ENCODE measurements around the gene PCNX4. TPM values are rescaled to one million over a fixed set of nuclear protein-coding genes. Genes with fewer than 3 reads are reported as not detected.
A peak's percentile ranks its signal among the peaks of the same experiment; 100 is the strongest.
"Not testable (repeated sequence)": the region's sequence is repeated elsewhere in the genome, so short reads cannot be mapped to it uniquely, and the experiment has no call there.

Gene PCNX4
- 53.9 and 79.1 TPM in 2 replicates for total RNA-seq

DNA sequence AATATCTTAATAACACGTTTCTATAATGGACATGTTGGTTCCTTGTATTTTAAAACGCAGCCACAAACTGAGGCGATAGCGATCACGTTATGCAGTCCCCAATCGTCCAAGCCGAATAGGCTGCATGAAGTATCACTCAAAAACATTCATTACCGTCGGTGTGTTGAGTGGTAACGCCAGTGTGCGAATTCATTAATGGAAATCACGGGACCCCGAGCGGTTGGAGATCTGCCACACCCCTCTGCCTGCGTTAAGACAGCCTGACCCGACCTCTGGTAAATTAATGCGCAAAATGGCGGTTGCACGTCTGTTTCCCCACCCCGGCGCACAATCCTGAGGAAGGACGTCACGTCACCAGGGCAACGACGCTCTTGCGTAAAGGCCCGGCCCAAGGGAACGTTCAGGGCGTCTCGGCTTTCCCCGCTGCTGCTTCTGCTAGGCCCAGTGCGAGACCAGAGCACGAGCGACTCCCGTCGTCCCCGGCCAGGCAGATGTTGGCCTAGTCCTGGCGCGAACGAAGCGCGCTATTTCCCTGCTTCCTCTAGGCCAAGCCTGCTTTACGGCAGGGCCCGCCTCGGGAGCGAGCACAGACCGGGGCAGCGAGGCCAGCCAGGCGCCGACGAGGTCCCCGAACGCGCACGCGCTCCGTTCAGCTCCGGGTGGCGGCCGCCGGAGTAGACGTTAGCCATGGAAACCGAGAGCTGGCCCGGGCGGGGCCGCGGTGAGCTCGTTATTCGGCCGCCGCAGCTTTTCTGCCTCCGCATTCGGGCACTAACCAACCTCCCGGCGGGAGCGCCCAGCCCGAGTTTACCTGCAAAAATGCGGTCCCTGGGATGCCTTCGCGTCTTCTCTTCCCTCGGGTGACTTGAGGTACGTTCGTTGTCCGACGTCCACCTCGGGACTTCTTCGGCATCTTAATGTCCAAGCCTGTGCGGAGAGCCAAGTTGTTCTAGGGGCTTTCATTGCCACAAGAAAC lies at the start of gene PCNX4:
Gene PCNX4, plus strand, starts transcription at position 374 of the 976 bp plus-strand sequence. CDS start 15,716 bp downstream, outside the sequence.
- peak; percentile 97 to 99 for DNase-seq (ENCODE audit: low read depth in 2 of 2)

DNA sequence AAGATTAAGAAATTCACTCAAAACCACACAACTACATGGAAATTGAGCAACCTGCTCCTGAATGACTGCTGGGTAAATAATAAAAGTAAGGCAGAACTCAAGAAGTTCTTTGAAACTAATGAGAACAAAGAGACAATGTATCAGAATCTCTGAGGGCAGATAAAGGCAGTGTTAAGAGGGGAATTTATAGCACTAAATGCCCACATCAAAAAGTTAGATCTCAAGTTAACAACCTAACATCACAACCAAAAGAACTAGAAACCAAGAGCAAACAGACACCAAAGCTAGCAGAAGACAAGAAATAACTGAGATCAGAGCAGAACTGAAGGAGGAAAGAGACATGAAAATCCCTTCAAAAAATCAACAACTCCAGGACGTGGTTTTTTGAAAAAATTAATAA lies 43.7 kb upstream of the PCNX4 start:
- DNase-seq (ENCODE audit: low read depth in 2 of 2) = not testable (repeated sequence)

DNA sequence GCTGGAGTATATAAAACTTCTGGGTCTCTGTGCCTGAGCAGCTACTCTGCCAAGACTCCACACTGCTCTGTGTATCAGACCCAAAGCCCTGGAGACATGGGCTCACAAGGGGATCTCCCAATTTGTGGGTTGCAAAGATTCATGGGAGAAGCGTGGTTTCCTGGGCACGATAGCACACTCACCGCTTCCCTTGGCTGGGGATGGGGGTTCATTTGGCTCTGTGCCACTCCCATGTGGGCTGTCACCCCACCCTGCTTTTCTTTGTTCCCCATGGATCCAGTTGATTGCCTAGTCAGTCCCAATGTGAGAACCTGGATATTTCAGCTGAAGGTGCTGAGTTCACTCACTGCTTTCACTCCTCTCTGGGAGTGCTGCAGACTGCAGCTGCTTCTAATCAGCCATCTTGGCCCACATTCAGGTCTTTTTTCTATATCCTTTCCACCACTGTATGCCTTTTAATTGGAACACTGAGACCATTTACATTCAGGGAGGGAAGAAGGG lies 40.0 kb upstream of the PCNX4 start:
- DNase-seq (ENCODE audit: low read depth in 2 of 2) = no peak

DNA sequence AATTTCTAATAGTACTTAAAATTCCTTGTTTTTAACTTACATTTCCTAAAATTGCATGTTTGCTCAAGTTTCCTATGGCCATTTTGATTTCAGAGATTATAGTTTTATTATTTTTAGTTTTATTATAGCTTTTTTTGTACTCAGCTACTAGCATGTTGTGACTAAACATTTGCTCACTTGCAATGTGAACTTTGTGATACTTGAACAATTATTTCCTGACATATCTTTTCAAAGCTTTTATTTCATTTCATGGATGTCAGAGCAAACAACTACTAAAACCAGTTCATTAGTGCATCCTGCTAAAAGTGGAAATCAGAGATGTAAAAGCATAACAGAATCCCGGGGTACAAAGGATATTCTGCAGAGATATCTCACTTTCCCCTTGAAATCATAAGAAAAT lies 33.6 kb upstream of the PCNX4 start:
- no peak for DNase-seq (ENCODE audit: low read depth in 2 of 2)

DNA sequence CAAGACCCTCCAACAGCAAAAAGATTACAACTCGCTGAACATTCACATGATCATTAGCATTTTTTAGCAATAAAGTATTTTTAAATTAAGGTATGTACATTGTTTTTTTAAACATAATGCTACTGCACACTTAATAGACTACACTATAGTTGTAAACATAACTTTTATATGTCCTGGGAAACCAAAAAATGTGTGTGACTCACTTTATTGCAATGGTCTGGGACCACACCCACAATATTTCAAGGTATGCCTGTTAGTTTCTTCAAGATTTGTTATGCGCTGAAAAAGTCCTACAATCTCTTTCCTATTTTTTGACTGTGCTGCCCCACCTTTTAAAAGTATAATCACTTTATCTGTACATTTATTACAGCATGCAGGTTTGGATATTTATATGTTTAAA lies 30.4 kb upstream of the PCNX4 start:
- DNase-seq (ENCODE audit: low read depth in 2 of 2) = no peak

DNA sequence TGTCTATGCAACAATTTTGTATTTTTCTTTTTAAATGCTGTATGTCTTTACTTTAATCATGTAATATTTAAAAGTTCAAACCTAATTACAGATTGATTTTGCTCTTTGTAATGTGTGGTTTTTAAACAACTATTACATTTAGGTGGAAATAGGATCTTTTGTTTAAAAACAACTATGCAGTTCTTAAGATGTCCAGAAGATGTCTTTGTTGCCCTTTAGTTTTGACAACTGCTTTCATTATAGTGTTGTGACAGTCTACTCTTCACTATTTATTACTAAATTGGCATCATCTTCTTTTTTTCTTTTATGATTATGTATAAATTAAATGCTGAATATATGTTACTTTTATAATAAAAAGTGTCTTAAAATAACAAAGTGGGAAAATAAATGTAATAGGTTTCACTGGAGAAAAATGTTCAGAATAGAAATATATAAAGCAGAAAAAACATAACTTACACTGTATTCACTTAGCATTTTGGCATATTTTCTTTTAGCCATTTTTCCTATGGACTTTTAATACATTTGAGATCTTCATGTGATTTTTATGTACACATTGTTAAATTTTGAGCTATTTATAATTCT lies 27.1 kb upstream of the PCNX4 start:
- peak; percentile 24 to 47 for DNase-seq (ENCODE audit: low read depth in 2 of 2)

DNA sequence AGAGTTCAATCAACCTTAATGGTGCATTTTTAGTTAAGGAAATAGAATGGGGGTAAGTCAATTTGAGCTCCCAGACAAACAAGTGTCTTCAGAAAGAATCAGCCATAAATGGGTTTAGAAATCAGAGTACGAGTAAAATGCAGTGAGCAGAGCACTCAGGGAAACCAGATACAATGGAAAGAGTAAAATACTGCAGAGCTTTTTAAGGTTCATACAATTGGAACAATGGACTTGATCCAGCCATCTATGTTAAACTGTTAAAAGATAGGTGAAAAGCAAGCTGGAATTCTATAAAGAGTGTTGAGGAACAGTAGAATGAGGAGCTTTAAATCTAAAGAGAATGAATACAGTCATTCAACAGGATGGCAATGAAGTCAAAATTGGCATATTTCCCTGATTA lies 23.8 kb upstream of the PCNX4 start:
- DNase-seq (ENCODE audit: low read depth in 2 of 2) = no peak

DNA sequence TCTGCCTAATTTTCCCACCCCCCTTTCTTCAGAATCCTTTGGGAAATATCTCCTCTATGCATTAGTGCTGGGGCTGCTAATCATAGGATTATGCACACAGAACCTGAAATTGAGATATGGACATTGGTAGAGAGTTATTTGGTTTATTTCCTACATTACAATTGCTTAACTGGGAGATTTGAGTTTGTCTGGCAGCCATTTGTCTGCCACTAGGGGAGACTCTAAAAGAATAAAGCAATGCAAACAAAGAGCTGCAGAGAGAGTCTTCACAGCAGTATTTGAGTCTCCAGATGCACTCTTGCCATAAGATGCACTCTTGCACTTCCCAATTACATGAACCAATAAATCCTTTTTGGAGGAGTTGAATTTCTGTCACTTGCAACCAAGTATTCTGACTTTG lies 12.0 kb upstream of the PCNX4 start:
- no peak for DNase-seq (ENCODE audit: low read depth in 2 of 2)

DNA sequence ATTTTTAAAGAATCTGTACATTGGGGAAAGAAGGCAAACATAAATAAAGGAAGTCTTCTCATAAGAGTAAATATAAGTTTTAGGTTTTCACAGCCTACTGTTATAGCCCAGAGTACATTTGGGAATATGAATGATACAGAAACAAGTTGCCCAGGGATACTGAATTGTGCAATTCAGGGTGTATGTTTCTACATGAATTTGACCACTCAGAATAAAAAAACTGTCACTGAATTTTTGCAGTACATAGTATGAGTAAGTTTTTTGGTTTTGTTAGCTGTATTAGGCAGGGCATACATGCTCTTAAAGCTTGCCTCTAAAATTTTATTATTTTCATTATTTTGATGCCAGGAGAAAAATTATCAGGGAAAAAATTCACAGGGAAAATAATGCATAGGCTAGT lies 6.6 kb upstream of the PCNX4 start:
- no peak for DNase-seq (ENCODE audit: low read depth in 2 of 2)

DNA sequence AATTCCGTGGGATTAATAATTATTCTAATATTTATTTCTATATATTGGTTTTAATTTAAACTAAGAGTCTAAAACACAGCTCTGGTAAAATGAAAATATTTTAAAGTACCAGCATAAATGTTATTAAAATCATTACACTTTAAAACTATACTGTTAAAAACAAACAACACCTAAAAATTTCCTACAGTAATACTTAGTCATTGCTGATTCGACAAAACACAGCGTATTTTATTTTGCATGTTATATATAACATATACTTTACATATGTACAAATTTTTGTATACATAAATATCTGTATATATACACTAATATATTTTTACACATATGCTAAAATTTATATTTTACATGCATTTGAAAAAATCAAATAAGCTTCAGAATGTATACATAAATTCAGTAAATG lies 6.0 kb upstream of the PCNX4 start:
- no peak for DNase-seq (ENCODE audit: low read depth in 2 of 2)

DNA sequence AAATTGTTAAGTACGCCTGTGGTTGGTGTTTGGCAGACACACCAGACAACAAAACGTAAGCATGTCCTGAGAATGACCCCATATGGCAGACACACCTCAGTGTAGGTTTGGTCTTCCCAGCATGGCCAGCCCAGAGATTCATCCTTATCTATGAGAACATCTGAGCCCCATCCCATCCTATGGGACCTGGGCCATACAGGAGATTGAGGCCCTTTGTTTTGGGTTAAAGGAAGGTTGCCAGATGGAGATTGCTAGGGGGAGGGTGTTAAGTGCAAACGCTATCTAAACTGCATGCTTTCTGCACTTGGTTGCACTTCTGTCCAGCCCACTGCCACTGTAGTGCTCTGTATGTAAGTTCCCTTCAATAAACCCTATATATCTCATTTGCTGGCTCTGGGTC lies 4.1 kb upstream of the PCNX4 start:
- DNase-seq (ENCODE audit: low read depth in 2 of 2) = no peak

DNA sequence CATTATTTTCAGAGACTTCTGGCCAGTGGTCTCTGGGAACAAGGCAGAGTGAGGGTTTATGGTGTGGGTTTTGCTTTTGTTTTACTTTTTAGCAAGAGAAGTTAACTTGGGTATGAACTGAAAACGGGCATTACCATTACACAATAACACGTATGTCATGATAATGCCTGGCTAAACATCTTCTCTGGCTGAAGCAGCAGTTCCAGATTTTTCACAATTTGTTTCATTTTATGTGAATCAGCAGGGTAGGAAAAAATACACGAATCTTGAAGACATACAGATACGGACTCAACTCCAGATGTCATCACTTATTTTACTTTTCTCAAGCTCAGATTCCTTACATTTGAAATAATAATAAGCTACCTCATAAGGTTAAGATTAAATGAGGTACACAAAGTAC lies 2.5 kb upstream of the PCNX4 start:
- no peak for DNase-seq (ENCODE audit: low read depth in 2 of 2)

DNA sequence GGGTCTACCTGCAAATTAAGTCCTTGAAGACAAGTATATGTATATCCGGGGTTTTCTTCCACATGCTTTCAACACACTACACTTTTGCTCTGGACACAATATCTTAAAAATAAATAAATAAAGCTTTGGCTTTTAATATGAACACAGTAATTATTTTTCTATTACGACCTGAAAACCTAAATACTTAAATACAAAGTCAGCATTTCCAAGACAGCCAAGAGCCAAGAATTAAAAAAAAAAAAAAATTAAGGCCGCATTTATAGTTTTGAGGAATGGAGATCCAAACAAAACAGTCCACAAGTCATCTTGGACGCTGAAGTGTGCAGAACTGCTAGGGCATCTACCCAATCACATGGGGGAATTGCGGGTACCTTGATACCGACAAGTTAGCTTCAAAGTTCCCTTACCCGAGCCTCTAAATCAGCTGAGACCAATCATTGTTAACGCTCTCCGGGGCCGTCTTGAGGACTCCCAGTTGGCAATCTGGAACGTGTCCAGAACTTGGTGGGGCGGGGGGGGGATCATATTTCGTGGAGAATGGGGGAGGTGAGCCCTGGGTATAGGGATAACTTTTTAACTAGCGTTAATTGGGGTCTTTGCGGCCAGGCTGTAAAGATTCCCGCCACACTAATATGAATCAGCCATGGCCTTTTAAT lies 731 bp upstream of the PCNX4 start:
- peak in 1 of 2 donors; percentile 63 for DNase-seq (ENCODE audit: low read depth in 2 of 2)

DNA sequence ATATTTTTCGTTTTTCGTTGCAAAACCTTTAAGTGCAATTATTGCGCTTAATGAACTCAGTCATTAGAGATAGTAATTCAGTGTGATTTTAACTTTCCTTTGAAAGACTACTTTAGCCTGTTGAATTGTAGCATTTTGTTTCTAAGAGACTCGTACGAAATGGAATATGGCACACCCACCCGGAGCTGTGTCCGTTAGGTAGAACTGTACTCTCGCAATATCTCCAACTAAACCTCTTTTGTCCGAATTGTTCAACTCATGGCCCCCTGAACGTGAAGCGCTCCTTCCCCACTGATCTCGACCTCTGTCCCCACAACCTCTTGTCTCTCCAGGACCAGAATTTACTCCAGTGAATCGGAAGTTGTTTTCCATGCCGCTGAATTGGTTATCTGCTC lies 800 bp downstream of the PCNX4 start:
- peak in 1 of 2 donors; percentile 52 for DNase-seq (ENCODE audit: low read depth in 2 of 2)

DNA sequence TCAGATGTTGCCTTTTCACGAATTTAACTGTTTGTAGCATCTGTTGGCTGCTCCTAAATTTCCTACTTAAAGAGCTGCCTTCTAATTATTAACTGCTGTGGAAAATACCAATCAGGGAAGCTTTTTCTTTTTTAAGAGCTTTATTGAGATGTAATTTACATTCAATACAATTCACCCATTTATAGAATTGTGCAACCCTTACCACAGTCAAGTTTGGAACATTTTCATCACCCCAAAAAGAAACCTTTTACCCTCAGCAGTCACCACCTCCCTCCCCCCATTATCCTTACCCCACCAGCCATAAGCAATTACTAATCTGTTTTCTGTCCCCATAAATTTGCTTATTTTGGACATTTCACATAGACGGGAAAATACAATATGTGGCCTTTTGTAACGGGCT lies 1.4 kb downstream of the PCNX4 start:
- DNase-seq (ENCODE audit: low read depth in 2 of 2) = no peak

DNA sequence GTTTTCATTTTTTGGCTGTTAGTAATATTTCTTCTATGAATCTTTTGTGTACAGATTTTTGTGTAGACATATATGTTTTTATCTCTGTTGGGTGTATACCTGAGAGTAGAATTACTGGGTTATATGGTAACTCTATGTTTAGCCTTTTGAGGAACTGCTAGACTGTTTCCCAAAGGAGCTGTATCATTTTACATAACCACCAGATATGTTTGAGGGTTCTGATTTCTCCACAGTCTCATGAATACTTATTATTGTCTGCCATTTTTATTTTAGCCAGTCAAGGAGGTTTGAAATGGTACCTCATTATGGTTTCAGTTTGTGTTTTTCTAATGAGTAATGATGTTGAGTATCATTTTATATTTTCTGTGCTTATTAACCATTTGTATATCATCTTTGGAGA lies 1.9 kb downstream of the PCNX4 start:
- no peak for DNase-seq (ENCODE audit: low read depth in 2 of 2)

DNA sequence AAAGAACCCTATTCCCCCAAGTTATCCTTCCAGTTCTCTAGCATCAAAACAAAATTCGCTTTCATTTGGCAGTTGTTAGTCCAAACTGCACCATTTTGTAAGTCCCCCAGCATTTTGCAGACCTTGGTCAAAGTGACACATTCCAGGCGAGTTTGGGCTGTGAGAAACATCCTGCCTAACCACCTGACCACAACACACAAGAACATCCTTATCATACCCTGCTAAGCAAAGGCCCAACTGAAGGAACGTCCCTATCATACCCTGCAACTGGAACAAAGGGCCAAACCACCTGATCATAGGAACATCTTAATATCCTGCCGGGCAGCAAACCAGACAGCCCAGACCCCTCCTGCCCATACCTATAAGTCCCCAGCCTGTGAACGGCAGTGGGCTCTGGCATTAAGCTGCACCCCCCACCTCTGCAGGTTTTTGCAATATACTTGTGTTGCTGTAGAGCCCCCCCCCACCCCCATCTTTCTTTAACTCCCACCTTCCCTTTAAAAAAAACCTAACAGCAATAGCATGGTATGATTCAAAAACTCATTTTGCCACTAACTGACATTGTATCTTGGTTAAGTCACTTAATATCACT lies 2.7 kb downstream of the PCNX4 start:
- DNase-seq (ENCODE audit: low read depth in 2 of 2) = peak; percentile 76

DNA sequence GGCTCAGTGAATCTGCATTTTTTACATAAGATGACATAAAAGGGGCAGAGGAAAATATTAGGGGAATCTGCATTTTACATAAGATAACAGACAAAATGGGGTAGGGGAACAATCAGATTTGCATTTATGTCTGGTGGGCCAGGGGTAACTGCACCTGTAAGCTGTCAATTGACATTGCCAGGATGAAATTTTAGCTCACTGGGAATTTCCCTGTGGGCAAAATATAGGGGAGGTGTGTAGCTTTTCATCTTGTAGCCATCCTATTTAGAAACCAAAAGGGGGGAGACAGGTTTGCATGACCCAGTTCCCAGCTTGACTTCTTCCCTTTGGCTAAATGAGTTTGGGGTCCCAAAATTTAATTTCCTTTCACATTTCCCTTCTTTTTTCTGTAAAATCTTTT lies 3.5 kb downstream of the PCNX4 start:
- DNase-seq (ENCODE audit: low read depth in 2 of 2) = no peak

DNA sequence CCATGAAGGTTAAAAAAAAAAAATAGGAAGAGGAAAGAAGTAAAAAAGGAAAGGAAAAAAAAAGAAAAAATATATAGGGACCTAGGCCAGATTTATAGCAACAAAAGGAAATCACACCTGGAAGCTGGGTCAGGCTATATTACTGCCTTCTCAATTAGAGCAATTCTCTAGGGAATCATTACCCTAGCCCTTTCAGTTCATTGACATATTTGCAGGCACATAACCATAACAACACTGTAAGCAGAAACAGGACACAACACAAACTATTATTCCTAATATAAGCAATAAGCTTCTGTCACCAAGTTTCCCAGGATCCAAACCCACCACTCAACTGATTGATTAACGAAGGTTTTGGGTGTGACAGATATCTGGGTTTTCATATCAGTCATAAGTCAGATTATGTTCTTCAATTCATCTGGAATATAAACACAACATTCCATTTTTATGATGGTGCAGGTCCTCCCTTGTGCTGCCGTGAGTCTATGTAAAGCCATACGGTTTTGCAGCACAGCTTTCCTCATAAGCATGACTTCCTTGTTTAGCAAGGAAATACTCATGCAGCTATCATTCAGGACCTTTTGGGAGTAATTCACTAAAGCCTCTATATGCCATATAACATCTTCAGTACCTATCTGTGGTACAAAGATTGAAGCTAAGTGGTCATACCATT lies 4.2 kb downstream of the PCNX4 start:
- peak; percentile 34 to 48 for DNase-seq (ENCODE audit: low read depth in 2 of 2)

DNA sequence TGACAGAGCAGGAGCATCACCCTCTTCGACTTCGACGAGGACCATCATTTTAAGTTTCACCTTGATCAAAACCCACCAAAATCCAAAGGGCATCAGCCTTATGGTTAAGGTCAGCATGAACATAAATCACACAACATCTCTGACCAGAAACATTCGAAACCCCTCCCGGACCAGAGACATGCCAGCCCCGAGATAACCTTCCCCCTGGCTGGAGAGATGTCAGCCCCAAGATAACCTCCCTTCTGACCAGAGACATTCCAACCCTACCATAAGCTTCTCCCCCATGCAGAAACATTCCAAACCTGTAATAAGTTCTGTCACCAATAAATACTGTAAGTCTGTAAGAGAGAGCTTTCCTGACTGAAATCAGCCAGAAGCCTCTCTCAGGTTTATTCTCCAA lies 6.3 kb downstream of the PCNX4 start:
- DNase-seq (ENCODE audit: low read depth in 2 of 2) = no peak

DNA sequence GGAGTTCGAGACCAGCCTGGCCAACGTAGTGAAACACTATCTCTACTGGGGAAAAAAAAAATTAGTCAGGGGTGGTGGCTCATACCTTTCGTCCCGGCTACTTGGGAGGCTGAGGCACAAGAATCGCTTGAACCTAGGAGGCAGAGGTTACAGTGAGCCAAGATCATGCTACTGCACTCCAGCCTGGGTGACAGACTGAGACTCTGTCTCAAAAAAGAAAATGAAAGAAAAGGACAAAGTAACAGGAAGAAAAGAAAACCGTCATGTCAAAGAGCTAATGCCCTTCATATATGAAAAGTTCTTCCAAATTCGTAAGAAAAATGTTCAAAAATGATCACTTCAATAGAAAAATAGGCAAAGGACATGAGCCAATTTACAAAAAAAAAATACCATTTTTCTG lies 8.1 kb downstream of the PCNX4 start:
- not testable (repeated sequence) for DNase-seq (ENCODE audit: low read depth in 2 of 2)
